Cardiac muscle cell (in vitro differentiated cells and primary cell): ENCODE measurements around the gene RLN3. TPM values are rescaled to one million over a fixed set of nuclear protein-coding genes. Genes with fewer than 3 reads are reported as not detected.
A peak's percentile ranks its signal among the peaks of the same experiment; 100 is the strongest.
"Not testable (repeated sequence)": the region's sequence is repeated elsewhere in the genome, so short reads cannot be mapped to it uniquely, and the experiment has no call there.

Source experiments
- DNase-seq, 2 donors: peaks; one replicate each; pipeline versions ENCODE4 v3.0.0 to v3.0.0-alpha.2; 2010 to 2017; ENCODE audit warnings: low read depth in 1 of 2, low spot score in 1 of 2
- H3K27ac ChIP-seq: fragments of 200-600 bp; sonication (generic); 2 replicates; pipeline ENCODE4 v1.5.1; 2016
- H3K27me3 ChIP-seq: fragments of 200-600 bp; sonication (generic); 2 replicates; pipeline ENCODE4 v1.6.0; 2016; ENCODE audit warnings: control low read depth
- H3K36me3 ChIP-seq: fragments of 200-600 bp; sonication (generic); 2 replicates; pipeline ENCODE4 v1.5.1; 2016; ENCODE audit warnings: control low read depth
- H3K4me1 ChIP-seq: fragments of 200-600 bp; sonication (generic); 2 replicates; pipeline ENCODE4 v1.8.1; 2017; ENCODE audit warnings: low read depth, mild to moderate bottlenecking, mixed run types
- H3K4me3 ChIP-seq: fragments of 200-600 bp; sonication (generic); 2 replicates; pipeline ENCODE4 v1.5.1; 2016; ENCODE audit warnings: mild to moderate bottlenecking
- H3K9me3 ChIP-seq: fragments of 200-600 bp; sonication (generic); 2 replicates; pipeline ENCODE4 v1.5.1; 2017; ENCODE audit warnings: low read depth, mild to moderate bottlenecking, control low read depth
- CTCF ChIP-seq: IDR thresholded peaks from 2 replicates; pipeline ENCODE4 v1.5.1; 2012; ENCODE audit warnings: low read depth, mild to moderate bottlenecking, low read length
- polyA plus RNA-seq: library from polyadenylated mRNA; unstranded; fragments of >200 nt; fragmentation: Nextera tagmentation; extraction: Ambion mirVana; gene quantifications from 2 replicates; pipeline ENCODE4 v1.2.1, GENCODE V29; 2016
- total RNA-seq: library from RNA; depleted of rRNA; stranded (reverse); fragments of >200 nt; gene quantifications from 2 replicates; pipeline ENCODE4 v1.2.3, GENCODE V29; 2016

The RLN3 gene
- total and polyA plus RNA-seq, 2 experiments from 2014 or later = not detected

- no peaks in the 10 kb centered on the region for H3K36me3 ChIP-seq
- H3K4me3 ChIP-seq = no peak overlapping the region
- no peaks in the 10 kb centered on the region for H3K27me3 ChIP-seq
- TF ChIP-seq CTCF = no peak
- no peak overlapping the region for H3K27ac ChIP-seq
- H3K9me3 ChIP-seq = no peaks in the 10 kb centered on the region
- no peak for DNase-seq
- no peaks in the 10 kb centered on the region for H3K4me1 ChIP-seq
These were observed 11.2 kb downstream of the RLN3 start for GRCh38 chr19:14039181-14039580.

- H3K27ac ChIP-seq = peak overlapping the region; percentile 17
- TF ChIP-seq CTCF = peak; percentile 62
- not testable (repeated sequence) for H3K4me1 ChIP-seq, H3K4me3 ChIP-seq, H3K9me3 ChIP-seq, H3K27me3 ChIP-seq, H3K36me3 ChIP-seq
- peak; percentile 53 to 84 for DNase-seq
These were observed 15.0 kb downstream of the RLN3 start for GRCh38 chr19:14042659-14043608.

GRCh38 chr19:14047866-14048265, 19.9 kb downstream of the RLN3 start:
- H3K4me3 ChIP-seq, H3K36me3 ChIP-seq: not testable (repeated sequence)

GRCh38 chr19:14048443-14049153, 20.6 kb downstream of the RLN3 start:
- Histone ChIP-seq H3K36me3 (no peaks in the 10 kb centered on the region), H3K4me1 (no peaks in the 10 kb centered on the region), H3K27ac (no peak overlapping the region), H3K27me3 (no peaks in the 10 kb centered on the region), H3K4me3 (no peak overlapping the region), H3K9me3 (no peaks in the 10 kb centered on the region)
- peak; percentile 85 for TF ChIP-seq CTCF
- peak; percentile 22 to 45 for DNase-seq

More at GRCh38 chr19:14047866-14048265, 19.9 kb downstream of the RLN3 start:
- not testable (repeated sequence) for H3K27ac ChIP-seq, DNase-seq, H3K9me3 ChIP-seq, H3K4me1 ChIP-seq, H3K27me3 ChIP-seq

- Histone ChIP-seq H3K27ac (no peak overlapping the region), H3K4me1 (no peaks in the 10 kb centered on the region), H3K36me3 (no peaks in the 10 kb centered on the region), H3K4me3 (no peak overlapping the region), H3K9me3 (no peaks in the 10 kb centered on the region), H3K27me3 (no peaks in the 10 kb centered on the region)
- no peak for TF ChIP-seq CTCF
- no peak for DNase-seq
These were observed 22.6 kb downstream of the RLN3 start for GRCh38 chr19:14050512-14050911.

GRCh38 chr19:14050961-14051360, 23.0 kb downstream of the RLN3 start:
- not testable (repeated sequence) for H3K4me3 ChIP-seq, H3K27ac ChIP-seq, H3K9me3 ChIP-seq, DNase-seq, H3K4me1 ChIP-seq, H3K27me3 ChIP-seq, H3K36me3 ChIP-seq
